ENCODE measurements around the gene ATP2B2. TPM values are rescaled to one million over a fixed set of nuclear protein-coding genes. Genes with fewer than 3 reads are reported as not detected.

The ATP2B2 gene
- total and polyA plus RNA-seq, 9 of the 15 experiments (the other 6 are each of a cell fraction or from before 2014, with no cell fraction given): 0.06 TPM; not detected in 8

GRCh38 chr3:10524270-10524669, 18.9 kb upstream of the ATP2B2 start:
- Histone ChIP-seq H3K9ac (ENCODE audit: insufficient read depth in 1 of 2, low read depth in 2 of 2, low read length in 2 of 2) (no peak overlapping the region), H3K4me1 (replicated peaks in 1 of 2; ENCODE audit: control insufficient read depth in 2 of 2, insufficient read depth in 2 of 2, low read length in 2 of 2) (0 out of 5 replicates have a peak, but pooled peaks cover 0 to 4% of the 10 kb centered on the region in 2 experiments), H3K4me3 (no peak overlapping the region), H3K4me2 (ENCODE audit: insufficient read depth, low read length) (no peak overlapping the region), H3K27me3 (ENCODE audit: control insufficient read depth in 2 of 2, insufficient read depth in 2 of 2, low read length in 2 of 2) (peaks cover 8 to 55% of the 10 kb centered on the region in 2 experiments; a peak in 4 of 5 replicates), H3K9me3 (replicated peaks; ENCODE audit: control insufficient read depth, insufficient read depth, low read depth, low read length) (no peaks in the 10 kb centered on the region), H3K36me3 (ENCODE audit: control insufficient read depth, insufficient read depth, low read length) (no peaks in the 10 kb centered on the region), H3K27ac (ENCODE audit: extremely low read depth, low read depth, low read length) (no peak overlapping the region), H3K9me1 (ENCODE audit: control insufficient read depth, insufficient read depth, low read length) (no peaks in the 10 kb centered on the region), H2AFZ (ENCODE audit: low read depth, low read length) (no peak overlapping the region), H3K79me2 (ENCODE audit: control insufficient read depth, insufficient read depth, low read length) (no peaks in the 10 kb centered on the region), H4K20me1 (replicated peaks; ENCODE audit: control insufficient read depth, insufficient read depth, low read length) (peaks cover 16% of the 10 kb centered on the region)
- in situ Hi-C loops (cut with MboI): no loop called here
- ATAC-seq (no peak), FAIRE-seq (no peak), DNase-seq (ENCODE audit: extremely low read depth in 1 of 4, low spot score in 3 of 4) (no peak)
- intact Hi-C loops (cut with micrococcal nuclease): no loop called here
- ChIA-PET CTCF (ENCODE audit: low intra/inter-chr PET ratio) (no interaction called here), POLR2A (no interaction called here)
- BruUV-seq (replicated peaks): no TSS peak
- 0% methylated on average over 7 of the region's 7 CpGs for WGBS (ENCODE audit: insufficient coverage, low coverage, missing lambda C conversion rate)
- no peak for TF ChIP-seq ZNF707 (CRISPR knock-in tag; conservative IDR thresholded peaks at IDR 0.05)
- no peak for TF ChIP-seq E2F5 (CRISPR knock-in tag; IDR thresholded peaks at IDR 0.05)
- TF ChIP-seq MEIS2 (IDR thresholded peaks at IDR 0.05; ENCODE audit: partially characterized antibody): peak; percentile 12
- TF ChIP-seq UBTF (IDR thresholded peaks at IDR 0.05; ENCODE audit: borderline replicate concordance in 1 of 2, low read depth in 2 of 2, low read length in 2 of 2): no peak
- no peak for TF ChIP-seq ZNF584 (CRISPR knock-in tag; IDR thresholded peaks at IDR 0.05; ENCODE audit: low read depth)
- TF ChIP-seq SMARCA5 (IDR thresholded peaks at IDR 0.05): 0 out of 2 replicates have a peak, but pooled peaks have one; percentile 29
- no peak for TF ChIP-seq ZNF133 (CRISPR knock-in tag; IDR thresholded peaks at IDR 0.05)
- TF ChIP-seq TFE3 (CRISPR knock-in tag; IDR thresholded peaks at IDR 0.05): peak; percentile 64
- no peak for TF ChIP-seq ZNF766 (CRISPR knock-in tag; conservative IDR thresholded peaks at IDR 0.05)
- no peak for TF ChIP-seq RBM22 (IDR thresholded peaks at IDR 0.05; ENCODE audit: low read depth, low read length, poor library complexity, severe bottlenecking)
- no peak for TF ChIP-seq ILK (tag; IDR thresholded peaks at IDR 0.05; ENCODE audit: borderline replicate concordance, low read depth)
- TF ChIP-seq ADNP (tag; IDR thresholded peaks at IDR 0.05): 0 out of 2 replicates have a peak, but pooled peaks have one; percentile 27
- no peak for TF ChIP-seq ETV5 (CRISPR knock-in tag; IDR thresholded peaks at IDR 0.05; ENCODE audit: low read depth)
- peak; percentile 55 for TF ChIP-seq SPI1 (IDR thresholded peaks at IDR 0.05; ENCODE audit: borderline replicate concordance, low read depth, low read length)
- 0 out of 2 replicates have a peak, but pooled peaks have one; percentile 12 for TF ChIP-seq BCOR (IDR thresholded peaks at IDR 0.05)
- TF ChIP-seq JUND (IDR thresholded peaks at IDR 0.05; ENCODE audit: borderline replicate concordance, low read depth, low read length): no peak
- TF ChIP-seq JUND (tag; IDR thresholded peaks at IDR 0.05; ENCODE audit: borderline replicate concordance, low read depth, low read length): no peak
- no peak for TF ChIP-seq TRIM24 (IDR thresholded peaks at IDR 0.05)
- peak; percentile 75; the same call in 1 of the 2 replicates for TF ChIP-seq ESRRA (IDR thresholded peaks at IDR 0.05; ENCODE audit: borderline replicate concordance, low read depth)
- TF ChIP-seq DDX20 (tag; IDR thresholded peaks at IDR 0.05; ENCODE audit: low read depth): no peak
